Measurements from ENCODE around the gene FRMD5. TPM values are rescaled to one million over a fixed set of nuclear protein-coding genes. Genes with fewer than 3 reads are reported as not detected.

The FRMD5 gene
- polyA plus RNA-seq, 3 donors: not detected

GRCh38 chr15:43881944-43882343 lies 313.1 kb downstream of the FRMD5 start:
- Histone ChIP-seq H3K9me3 (replicated peaks in 1 of 2; ENCODE audit: control insufficient read depth in 1 of 2, insufficient read depth in 1 of 2, low read length in 2 of 2) (no peaks in the 10 kb centered on the region), H3K36me3 (replicated peaks in 1 of 2; ENCODE audit: control insufficient read depth in 1 of 2, insufficient read depth in 2 of 2, low read length in 2 of 2) (peaks cover 0 to 36% of the 10 kb centered on the region in 2 donors), H3K79me2 (ENCODE audit: insufficient read depth, low read length) (no peaks in the 10 kb centered on the region), H3K4me2 (replicated peaks; ENCODE audit: extremely low read depth, low read length, poor library complexity, severe bottlenecking) (no peak overlapping the region), H3K27me3 (ENCODE audit: control insufficient read depth in 2 of 2, insufficient read depth in 2 of 2, low read length in 2 of 2) (no peaks in the 10 kb centered on the region), H2AFZ (ENCODE audit: insufficient read depth, low read depth, low read length, poor library complexity, severe bottlenecking) (no peak overlapping the region), H3K4me3 (replicated peaks in 1 of 3; ENCODE audit: low read depth in 2 of 3, low read length in 3 of 3) (no peak overlapping the region), H3K9ac (ENCODE audit: insufficient read depth, low read length, poor library complexity, severe bottlenecking) (no peak overlapping the region), H3K4me1 (ENCODE audit: control insufficient read depth in 1 of 2, insufficient read depth in 2 of 2, low read length in 2 of 2) (no peaks in the 10 kb centered on the region), H3K27ac (ENCODE audit: low read depth in 1 of 2, low read length in 2 of 2) (no peak overlapping the region), H4K20me1 (ENCODE audit: insufficient read depth, low read length) (no peaks in the 10 kb centered on the region)
- H3K4me1 Mint-ChIP-seq: no peaks in the 10 kb centered on the region
- DNase-seq: no peak
- H3K27me3 Mint-ChIP-seq (ENCODE audit: low read depth in 3 of 3): no peaks in the 10 kb centered on the region
- peaks cover 29 to 64% of the 10 kb centered on the region in 2 donors for H3K36me3 Mint-ChIP-seq
- intact Hi-C loops (cut with micrococcal nuclease): no loop called here
- no peaks in the 10 kb centered on the region for H3K9me3 Mint-ChIP-seq
- no peak overlapping the region for H3K4me3 Mint-ChIP-seq
- 100% methylated on average over 2 of the region's 7 CpGs for WGBS (ENCODE audit: insufficient coverage)
- TF ChIP-seq CTCF (IDR thresholded peaks at IDR 0.05): peak; percentile 23
- H3K27ac Mint-ChIP-seq: no peak overlapping the region

GRCh38 chr15:43881245-43881644 lies 313.8 kb downstream of the FRMD5 start:
- no peak for TF ChIP-seq CTCF (IDR thresholded peaks at IDR 0.05)
- H3K4me1 ChIP-seq (ENCODE audit: control insufficient read depth in 1 of 2, insufficient read depth in 2 of 2, low read length in 2 of 2): no peaks in the 10 kb centered on the region
- intact Hi-C loops (cut with micrococcal nuclease): no loop called here
- H3K27me3 ChIP-seq (ENCODE audit: control insufficient read depth in 2 of 2, insufficient read depth in 2 of 2, low read length in 2 of 2): no peaks in the 10 kb centered on the region
- Mint-ChIP-seq H3K4me3 (no peak overlapping the region), H3K36me3 (peaks cover 29 to 65% of the 10 kb centered on the region in 2 donors), H3K27me3 (ENCODE audit: low read depth in 3 of 3) (no peaks in the 10 kb centered on the region), H3K4me1 (no peaks in the 10 kb centered on the region), H3K27ac (peak overlapping the region in 2 of 7 donors; percentile 50 to 58), H3K9me3 (no peaks in the 10 kb centered on the region)
- no peaks in the 10 kb centered on the region for H3K9me3 ChIP-seq (replicated peaks in 1 of 2; ENCODE audit: control insufficient read depth in 1 of 2, insufficient read depth in 1 of 2, low read length in 2 of 2)
- H3K27ac ChIP-seq (ENCODE audit: low read depth in 1 of 2, low read length in 2 of 2): no peak overlapping the region
- DNase-seq: no peak
- 100% methylated on average over 1 of the region's 4 CpGs for WGBS (ENCODE audit: insufficient coverage)
- H3K36me3 ChIP-seq (replicated peaks in 1 of 2; ENCODE audit: control insufficient read depth in 1 of 2, insufficient read depth in 2 of 2, low read length in 2 of 2): peaks cover 0 to 37% of the 10 kb centered on the region in 2 donors
- H3K4me2 ChIP-seq (replicated peaks; ENCODE audit: extremely low read depth, low read length, poor library complexity, severe bottlenecking): no peak overlapping the region
- H4K20me1 ChIP-seq (ENCODE audit: insufficient read depth, low read length): no peaks in the 10 kb centered on the region
- H3K9ac ChIP-seq (ENCODE audit: insufficient read depth, low read length, poor library complexity, severe bottlenecking): no peak overlapping the region
- no peaks in the 10 kb centered on the region for H3K79me2 ChIP-seq (ENCODE audit: insufficient read depth, low read length)
- H3K4me3 ChIP-seq (replicated peaks in 1 of 3; ENCODE audit: low read depth in 2 of 3, low read length in 3 of 3): no peak overlapping the region
- H2AFZ ChIP-seq (ENCODE audit: insufficient read depth, low read depth, low read length, poor library complexity, severe bottlenecking): no peak overlapping the region
